ENCODE measurements around the gene B9D1.

The B9D1 gene

GRCh38 chr17:19388791-19389785 is 26.6 kb upstream of the B9D1 start:
- DNase-seq, result no peak

- DNase-seq, result peak; percentile 68
Observed at GRCh38 chr17:19387921-19388521, 25.5 kb upstream of the B9D1 start.

- DNase-seq, result peak; percentile 99
Observed at GRCh38 chr17:19386974-19387920, 24.7 kb upstream of the B9D1 start, which contains the start of gene MFAP4. MFAP4 (minus strand) TSS chr17:19387190; CDS start chr17:19387155, 35 bp downstream.

DNA sequence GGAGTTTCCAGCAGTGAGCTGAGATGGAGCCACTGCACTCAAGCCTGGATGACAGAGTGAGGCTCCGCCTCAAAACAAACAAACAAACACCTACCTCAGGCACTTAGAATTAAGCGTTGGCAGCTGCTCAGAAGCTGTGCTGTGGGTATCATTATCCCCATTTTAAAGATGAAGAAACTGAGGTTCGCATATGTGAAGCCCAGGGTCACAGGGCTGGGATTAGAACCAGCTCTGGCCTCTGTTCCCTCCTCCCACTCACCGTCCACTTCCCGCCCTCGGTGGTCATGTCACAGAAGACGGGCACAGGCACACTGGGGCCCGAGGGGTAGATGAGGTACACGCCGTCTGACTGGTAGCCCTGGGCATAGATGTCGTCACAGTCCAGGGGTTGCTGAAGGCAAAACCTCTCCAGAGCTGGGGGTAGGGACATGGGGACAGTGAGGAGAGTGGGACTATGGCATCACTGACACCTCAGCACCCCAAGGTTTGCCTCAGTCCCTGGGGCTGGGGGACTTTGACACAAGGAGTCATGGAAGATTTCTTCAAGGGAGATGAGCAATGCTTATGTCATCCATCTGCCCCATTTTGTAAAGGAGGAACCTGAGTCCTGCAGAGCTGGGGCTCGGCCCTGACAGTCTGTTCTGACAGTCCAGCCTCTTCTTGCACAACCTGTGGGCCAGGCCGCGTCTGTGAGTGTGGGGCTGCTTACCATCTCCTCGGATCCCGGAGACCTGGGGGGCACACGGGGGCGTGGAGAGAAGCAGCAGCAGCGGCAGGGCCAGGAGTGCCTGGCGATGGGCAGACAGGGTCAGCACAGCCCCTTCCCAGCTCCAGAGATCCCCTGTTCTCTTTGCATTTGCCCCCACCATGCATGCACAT is 23.8 kb upstream of the B9D1 start:
- DNase-seq, result no peak

DNA sequence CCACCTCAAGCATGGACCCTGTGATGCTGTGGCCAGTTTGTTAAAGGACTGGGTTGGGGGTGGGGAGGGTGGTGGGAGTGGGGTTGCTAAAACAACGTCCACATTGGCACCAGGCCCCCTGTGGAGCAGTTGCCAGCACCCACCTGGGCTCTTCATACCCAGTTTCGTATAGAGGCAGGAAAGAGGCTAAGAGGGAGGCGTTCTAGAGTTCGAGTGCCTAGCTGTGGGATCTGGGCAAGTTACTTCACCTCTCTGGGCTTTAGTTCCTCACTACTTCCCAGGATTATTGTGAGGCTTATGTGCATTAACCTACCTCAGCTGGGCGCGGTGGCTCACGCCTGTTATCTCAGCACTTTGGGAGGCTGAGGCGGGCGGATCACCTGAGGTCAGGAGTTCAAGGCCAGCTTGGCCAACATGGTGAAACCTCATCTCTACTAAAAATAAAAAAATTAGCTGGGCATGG is 23.0 kb upstream of the B9D1 start:
- DNase-seq, result no peak

DNA sequence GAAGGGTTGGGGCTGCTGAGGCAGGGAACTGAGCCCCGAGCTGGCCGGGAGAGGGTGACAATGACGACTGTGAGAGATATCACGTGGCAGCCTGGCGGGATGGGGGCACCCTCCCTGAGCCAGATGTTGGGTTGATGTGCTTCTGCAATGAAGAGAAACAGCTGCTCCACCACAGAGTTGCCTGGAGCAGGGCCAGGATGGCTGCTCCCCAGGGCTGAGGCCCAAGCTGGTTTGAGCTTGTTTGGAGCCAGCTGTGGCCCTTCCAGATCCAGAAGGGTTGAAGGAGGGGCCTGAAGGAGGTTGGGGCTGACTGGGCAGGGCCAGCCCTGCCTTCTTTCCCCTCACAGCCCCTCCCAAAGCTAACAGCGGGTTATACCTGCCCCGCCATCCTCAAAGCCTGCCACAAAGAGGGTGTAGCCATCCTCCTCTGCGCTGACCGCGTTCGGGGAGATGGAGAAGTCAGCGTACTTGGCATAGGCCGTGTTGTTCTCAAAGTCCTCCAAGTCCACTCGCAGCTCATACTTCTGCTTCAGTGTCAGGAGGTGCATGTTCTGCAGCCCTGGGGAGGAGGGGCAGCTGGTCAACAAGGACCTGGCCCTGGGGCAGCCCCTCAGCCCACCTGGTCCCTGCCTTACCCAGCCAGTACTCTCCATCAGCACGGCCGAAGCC is 22.3 kb upstream of the B9D1 start:
- peak; percentile 94 for DNase-seq

GRCh38 chr17:19383681-19384470 is 21.4 kb upstream of the B9D1 start:
- DNase-seq, result peak; percentile 30

GRCh38 chr17:19382531-19383444 is 20.3 kb upstream of the B9D1 start:
- DNase-seq, result no peak

DNA sequence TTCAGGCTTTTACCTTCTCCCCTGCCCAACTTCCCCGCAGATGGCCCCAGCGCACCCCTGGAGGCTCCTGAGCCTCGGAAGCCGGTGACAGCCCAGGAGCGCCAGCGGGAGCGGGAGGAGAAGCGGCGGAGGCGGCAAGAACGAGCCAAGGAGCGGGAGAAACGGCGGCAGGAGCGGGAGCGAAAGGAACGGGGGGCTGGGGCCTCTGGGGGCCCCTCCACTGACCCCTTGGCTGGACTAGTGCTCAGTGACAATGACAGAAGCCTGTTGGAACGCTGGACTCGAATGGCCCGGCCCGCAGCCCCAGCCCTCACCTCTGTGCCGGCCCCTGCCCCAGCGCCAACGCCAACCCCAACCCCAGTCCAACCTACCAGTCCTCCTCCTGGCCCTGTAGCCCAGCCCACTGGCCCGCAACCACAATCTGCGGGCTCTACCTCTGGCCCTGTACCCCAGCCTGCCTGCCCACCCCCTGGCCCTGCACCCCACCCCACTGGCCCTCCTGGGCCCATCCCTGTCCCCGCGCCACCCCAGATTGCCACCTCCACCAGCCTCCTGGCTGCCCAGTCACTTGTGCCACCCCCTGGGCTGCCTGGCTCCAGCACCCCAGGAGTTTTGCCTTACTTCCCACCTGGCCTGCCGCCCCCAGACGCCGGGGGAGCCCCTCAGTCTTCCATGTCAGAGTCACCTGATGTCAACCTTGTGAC is 19.4 kb upstream of the B9D1 start:
- DNase-seq, result no peak

DNA sequence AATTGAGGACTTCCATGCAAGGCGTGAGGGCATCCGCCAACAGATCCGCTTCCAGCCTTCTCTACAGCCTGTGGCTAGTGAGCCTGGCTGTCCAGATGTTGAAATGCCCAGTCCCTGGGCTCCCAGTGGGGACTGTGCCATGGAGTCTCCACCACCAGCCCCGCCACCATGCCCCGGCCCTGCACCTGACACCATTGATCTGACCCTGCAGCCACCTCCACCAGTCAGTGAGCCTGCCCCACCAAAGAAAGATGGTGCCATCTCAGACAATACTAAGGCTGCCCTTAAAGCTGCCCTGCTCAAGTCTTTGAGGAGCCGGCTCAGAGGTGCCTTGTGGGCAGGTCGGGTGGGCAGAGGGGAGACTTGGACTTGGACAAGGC is 18.8 kb upstream of the B9D1 start:
- DNase-seq, result no peak

DNA sequence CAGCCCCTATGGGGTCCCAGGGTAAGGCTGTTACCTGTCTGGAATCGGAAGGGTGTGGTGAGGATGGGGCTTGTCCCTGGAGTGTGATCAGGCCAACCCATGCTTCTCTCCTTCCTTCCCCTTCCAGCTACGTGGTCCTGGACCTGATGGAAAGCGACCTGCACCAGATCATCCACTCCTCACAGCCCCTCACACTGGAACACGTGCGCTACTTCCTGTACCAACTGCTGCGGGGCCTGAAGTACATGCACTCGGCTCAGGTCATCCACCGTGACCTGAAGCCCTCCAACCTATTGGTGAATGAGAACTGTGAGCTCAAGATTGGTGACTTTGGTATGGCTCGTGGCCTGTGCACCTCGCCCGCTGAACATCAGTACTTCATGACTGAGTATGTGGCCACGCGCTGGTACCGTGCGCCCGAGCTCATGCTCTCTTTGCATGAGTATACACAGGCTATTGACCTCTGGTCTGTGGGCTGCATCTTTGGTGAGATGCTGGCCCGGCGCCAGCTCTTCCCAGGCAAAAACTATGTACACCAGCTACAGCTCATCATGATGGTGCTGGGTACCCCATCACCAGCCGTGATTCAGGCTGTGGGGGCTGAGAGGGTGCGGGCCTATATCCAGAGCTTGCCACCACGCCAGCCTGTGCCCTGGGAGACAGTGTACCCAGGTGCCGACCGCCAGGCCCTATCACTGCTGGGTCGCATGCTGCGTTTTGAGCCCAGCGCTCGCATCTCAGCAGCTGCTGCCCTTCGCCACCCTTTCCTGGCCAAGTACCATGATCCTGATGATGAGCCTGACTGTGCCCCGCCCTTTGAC is 18.2 kb upstream of the B9D1 start:
- no peak for DNase-seq

DNA sequence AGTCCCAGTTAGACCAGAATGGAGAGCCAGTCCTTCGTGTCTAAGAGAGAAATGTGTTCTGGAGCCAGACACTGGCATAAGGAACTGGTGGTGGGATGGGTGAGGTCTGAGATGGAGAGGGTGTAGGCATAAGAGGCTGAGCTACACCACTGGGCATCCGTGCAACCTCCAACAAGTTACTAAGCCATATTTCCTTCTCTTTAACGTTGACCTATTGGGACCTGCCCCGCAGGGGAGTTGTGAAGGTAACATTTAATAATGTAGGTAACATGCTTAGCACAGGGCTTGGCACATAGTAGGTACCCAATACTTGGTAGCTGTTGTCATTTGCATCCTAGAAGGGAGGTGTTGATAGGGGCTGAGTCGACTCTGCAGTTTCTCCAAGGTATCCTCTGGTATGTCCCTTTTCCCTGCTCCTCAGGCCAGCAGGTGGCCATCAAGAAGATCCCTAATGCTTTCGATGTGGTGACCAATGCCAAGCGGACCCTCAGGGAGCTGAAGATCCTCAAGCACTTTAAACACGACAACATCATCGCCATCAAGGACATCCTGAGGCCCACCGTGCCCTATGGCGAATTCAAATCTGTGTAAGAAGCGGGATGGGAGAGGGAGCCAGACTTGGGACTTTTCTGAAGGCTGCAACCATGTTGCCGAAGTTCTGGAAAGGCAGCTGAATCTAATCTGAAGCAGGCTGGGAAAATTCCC is 17.0 kb upstream of the B9D1 start:
- DNase-seq, result no peak

GRCh38 chr17:19378416-19379360 is 16.2 kb upstream of the B9D1 start, which contains the start of gene MAPK7:
MAPK7 (plus strand) TSS chr17:19378498; CDS start chr17:19378901, 403 bp downstream.
- no peak for DNase-seq

- peak; percentile 99 for DNase-seq
Observed at GRCh38 chr17:19377602-19378415, 15.3 kb upstream of the B9D1 start.

DNA sequence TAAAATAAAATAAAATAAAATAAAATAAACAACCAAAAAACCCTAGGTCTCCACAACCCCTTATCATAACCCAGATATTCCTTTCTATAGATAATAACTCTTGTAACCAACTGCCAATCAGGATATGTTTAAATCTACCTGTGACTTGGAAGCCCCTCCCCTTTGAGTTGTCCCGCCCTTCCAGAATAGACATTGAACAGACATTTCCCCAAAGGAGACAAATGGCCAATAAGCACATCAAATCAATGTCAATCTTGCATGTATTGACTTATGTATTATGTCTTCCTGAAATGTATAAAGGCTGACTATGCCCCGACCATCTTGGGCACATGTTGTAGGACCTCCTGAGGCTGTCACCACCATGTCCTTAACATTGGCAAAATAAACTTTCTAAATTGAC is 14.3 kb upstream of the B9D1 start:
- DNase-seq, result no peak
